Iris pigment epithelial cell (primary cell): Measurements from ENCODE around the gene MTMR10.

ENCODE experiments used
- DNase-seq: peaks from one replicate; pipeline ENCODE4 v3.0.0-alpha.2; 2011; ENCODE audit warnings: low read depth

Gene MTMR10

DNA sequence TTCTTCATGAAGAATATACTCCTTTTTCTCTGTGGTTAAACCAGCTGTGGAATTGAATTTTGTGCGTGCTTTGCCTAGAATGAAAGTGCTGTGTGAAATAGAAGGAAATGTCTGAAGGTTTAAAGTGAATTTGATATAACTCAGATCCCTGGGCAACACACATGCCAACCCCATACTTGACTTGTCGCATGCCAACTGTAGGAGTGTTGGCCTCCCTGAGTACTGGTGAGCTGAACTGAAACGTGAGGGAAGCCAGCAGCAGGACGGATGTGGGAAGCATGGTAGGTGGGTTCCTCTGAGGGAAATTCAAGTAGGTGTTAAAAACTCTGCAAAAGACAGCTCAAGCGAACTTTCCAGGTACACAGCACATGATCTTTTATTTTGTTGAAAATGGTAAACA, 73.1 kb downstream of the MTMR10 start:
- DNase-seq, result no peak

GRCh38 chr15:30917675-30918074, 73.8 kb downstream of the MTMR10 start:
- DNase-seq, result no peak

- DNase-seq, result no peak
Observed at GRCh38 chr15:30917013-30917412, 74.4 kb downstream of the MTMR10 start.

GRCh38 chr15:30913761-30914160, 77.7 kb downstream of the MTMR10 start:
- no peak for DNase-seq

GRCh38 chr15:30906366-30906765, 85.1 kb downstream of the MTMR10 start:
- no peak for DNase-seq

DNA sequence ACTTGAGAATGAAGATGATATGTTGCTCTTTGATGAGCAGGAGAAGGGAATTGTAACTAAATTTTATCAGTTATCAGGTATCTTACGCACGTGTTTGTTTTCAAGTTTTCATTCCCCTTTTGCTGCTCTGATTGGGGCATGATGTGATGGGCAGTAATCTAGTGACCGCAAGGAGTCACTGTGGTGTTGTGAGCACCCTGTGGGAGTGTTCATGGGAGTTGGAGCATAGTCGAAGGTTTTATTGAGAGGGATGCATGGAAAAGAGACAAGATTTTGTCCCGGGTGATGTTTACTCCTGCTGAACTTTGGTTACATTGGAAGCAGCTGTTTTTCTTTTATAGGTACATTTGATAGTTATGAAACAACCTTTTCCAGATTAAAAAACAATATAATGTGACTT, 85.6 kb downstream of the MTMR10 start:
- no peak for DNase-seq

DNA sequence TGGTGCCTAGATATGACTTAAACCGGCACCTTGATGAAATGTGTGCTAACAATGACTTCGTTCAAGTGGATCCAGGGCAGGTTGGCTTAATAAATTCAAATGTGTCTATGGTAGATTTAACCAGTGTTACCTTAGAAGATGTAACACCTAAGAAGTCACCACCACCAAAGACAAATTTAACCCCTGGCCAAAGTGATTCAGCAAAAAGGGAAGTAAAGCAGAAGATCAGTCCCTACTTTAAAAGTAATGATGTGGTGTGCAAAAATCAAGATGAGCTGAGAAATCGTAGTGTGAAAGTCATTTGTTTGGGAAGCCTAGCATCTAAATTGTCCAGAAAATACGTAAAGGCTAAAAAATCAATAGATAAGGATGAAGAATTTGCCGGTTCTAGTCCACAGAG, 86.6 kb downstream of the MTMR10 start:
- DNase-seq, result no peak

GRCh38 chr15:30903497-30904187, 87.8 kb downstream of the MTMR10 start, which contains the start of gene FAN1:
TSS of gene FAN1 (plus strand) at chr15:30903915. CDS start at chr15:30904664, 749 bp downstream.
- peak; percentile 89 for DNase-seq

DNA sequence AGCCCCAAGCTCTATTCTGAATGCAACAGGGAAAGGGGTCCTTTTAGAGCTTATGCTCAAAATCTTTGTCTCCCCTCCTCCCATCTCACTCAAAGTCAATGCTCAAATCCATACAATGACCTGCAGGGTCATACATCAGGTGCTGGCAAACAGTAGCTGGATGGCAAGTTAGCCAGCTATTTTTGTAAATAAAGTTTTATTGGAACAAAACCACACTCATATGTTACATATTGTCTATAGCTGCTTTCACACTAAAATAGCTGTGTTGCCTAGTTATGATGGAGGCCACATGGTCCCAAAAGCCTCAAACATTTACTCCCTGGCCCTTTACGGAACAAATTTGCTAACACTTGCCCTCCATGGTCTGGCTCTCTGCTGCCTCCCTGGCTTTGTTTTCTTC, 89.5 kb downstream of the MTMR10 start:
- DNase-seq, result no peak

GRCh38 chr15:30896211-30896606, 95.2 kb downstream of the MTMR10 start:
- no peak for DNase-seq

- DNase-seq, result no peak
Observed at GRCh38 chr15:30895461-30896210, 95.8 kb downstream of the MTMR10 start.

DNA sequence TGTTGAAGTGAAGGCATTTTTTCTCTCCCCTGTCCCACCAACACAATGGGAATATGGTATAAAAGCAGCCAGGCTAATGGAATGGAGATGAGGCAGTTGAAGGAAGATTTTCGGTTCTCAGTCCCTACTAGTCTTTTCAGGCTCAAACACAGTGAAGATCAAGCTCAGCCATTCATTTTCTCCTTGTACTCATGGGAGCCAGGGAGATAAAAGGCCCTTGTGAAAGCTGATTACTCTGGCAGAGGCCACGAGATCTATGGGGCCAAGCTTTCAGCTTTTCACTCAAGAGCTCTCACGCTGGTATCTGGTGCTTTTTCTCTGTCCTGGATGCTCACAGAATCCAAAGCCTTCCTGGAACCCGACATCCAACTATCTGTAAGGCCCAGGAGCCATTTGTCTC, 102.2 kb downstream of the MTMR10 start:
- no peak for DNase-seq
